Right lobe of liver (tissue), 6 donors: Measurements from ENCODE around the gene DNAL4. TPM values are rescaled to one million over a fixed set of nuclear protein-coding genes. Genes with fewer than 3 reads are reported as not detected.

Experiments used
- ATAC-seq, 4 donors: fragments of 200-7000 bp; cut with Tn5 transposase; one replicate each; pipeline ENCODE4 v1.9.1; 2020; ENCODE audit warnings: mild to moderate bottlenecking in 4 of 4, moderate library complexity in 4 of 4
- DNase-seq, 3 donors: peaks; one replicate each; pipeline ENCODE4 v3.0.0-alpha.2; 2020
- H3K27ac ChIP-seq, 3 donors: fragments of 200-600 bp; one replicate each; pipeline ENCODE4 v1.8.0; 2022
- H3K27me3 ChIP-seq, 2 donors: fragments of 200-600 bp; one replicate each; pipeline ENCODE4 v1.8.0; 2022
- H3K36me3 ChIP-seq, 4 donors: fragments of 200-600 bp; sonication (generic) in 1 of 4; one replicate each; pipeline versions ENCODE4 v1.5.1 to v1.8.0; 2017 to 2022; ENCODE audit warnings: control low read depth in 1 of 4
- H3K4me1 ChIP-seq, 4 donors: fragments of 200-600 bp; sonication (generic) in 1 of 4; one replicate each; pipeline versions ENCODE4 v1.5.1 to v1.8.0; 2017 to 2022; ENCODE audit warnings: control low read depth in 1 of 4
- H3K4me3 ChIP-seq, 3 donors: fragments of 200-600 bp; one replicate each; pipeline ENCODE4 v1.8.0; 2022
- H3K9me3 ChIP-seq, 4 donors: fragments of 200-600 bp; sonication (generic) in 1 of 4; one replicate each; pipeline versions ENCODE4 v1.5.1 to v1.8.0; 2017 to 2022; ENCODE audit warnings: control low read depth in 1 of 4
- CTCF ChIP-seq, 4 donors: fragments of 200-600 bp in 3 of 4; fragments of 450-650 bp in 1 of 4; IDR thresholded peaks; one replicate each; pipeline versions ENCODE4 v1.5.1 to v1.8.0; 2016 to 2022; ENCODE audit warnings: antibody characterized with exemption in 4 of 4, mild to moderate bottlenecking in 2 of 4
- POLR2A ChIP-seq: fragments of 450-650 bp; IDR thresholded peaks from one replicate; pipeline ENCODE4 v1.6.1; 2017; ENCODE audit warnings: antibody characterized with exemption, mild to moderate bottlenecking
- WGBS: methylation state at CpG from one replicate; pipeline ENCODE4 v1.1.6; 2018; ENCODE audit warnings: low coverage, low lambda C conversion rate; ENCODE audit not compliant: insufficient coverage; ENCODE audit errors: missing lambda C conversion rate; 5-methylcytosine and 5-hydroxymethylcytosine counted together
- intact Hi-C, 2 donors: fragments of 100-400 bp; cut with DNase I; formaldehyde crosslinking; loops; one replicate each; pipeline versions ENCODE4 v1.11.2 to v1.14.1; 2022
- small RNA-seq, 2 experiments: library from RNA; depleted of rRNA; stranded (forward); fragments of <200 nt; gene quantifications; one replicate each; pipeline ENCODE3, GENCODE V24; 2016
- total RNA-seq, 6 experiments: library from RNA; depleted of rRNA in 2 of 6; stranded (reverse); fragments of >200 nt in 2 of 6; fragmentation: NEBNext Ultra II Directional in 3 of 6; extraction: Animal tissue kit (Norgen Biotek cat#: 25700) in 3 of 6; gene quantifications; one replicate each; pipeline versions ENCODE4 v1.1.0 to v1.2.4, GENCODE V29; 2016 to 2023
- donor health status: DM: no; HTN: yes; CAD: no.
- donor health status: DM: no; HTN: no; CAD: no.
- donor health status: DM: no; HTN: no; CAD: no.
- donor health status: DM: no; HTN: yes; CAD: no.
- donor health status: DM: no; HTN: yes; CAD: no.

Gene DNAL4
- total RNA-seq, 6 experiments from 2014 or later, result 2.0 to 6.2 (median 5.1) TPM

- Histone ChIP-seq H3K4me1 (peaks cover 0 to 38% (median 17%) of the 10 kb centered on the region in 4 donors), H3K9me3 (no peaks in the 10 kb centered on the region), H3K36me3 (peaks cover 9 to 56% (median 23%) of the 10 kb centered on the region in 4 donors), H3K4me3 (no peak overlapping the region), H3K27me3 (no peaks in the 10 kb centered on the region), H3K27ac (no peak overlapping the region)
- intact Hi-C loops, result no loop called here
- WGBS, result 100% methylated on average over 1 of the region's 6 CpGs
- ATAC-seq, result no peak
- peak in 1 of 3 donors; percentile 46 for DNase-seq
- TF ChIP-seq POLR2A, result no peak
- TF ChIP-seq CTCF (IDR thresholded peaks at IDR 0.05), result no peak
Observed at GRCh38 chr22:38729946-38730345, 64.0 kb downstream of the DNAL4 start.

GRCh38 chr22:38728871-38729796, 64.8 kb downstream of the DNAL4 start:
- H3K9me3 ChIP-seq, result no peaks in the 10 kb centered on the region
- H3K36me3 ChIP-seq, result peaks cover 9 to 65% (median 25%) of the 10 kb centered on the region in 4 donors
- no peak for ATAC-seq
- WGBS, result 88% methylated on average over 8 of the region's 18 CpGs
- TF ChIP-seq CTCF (IDR thresholded peaks at IDR 0.05) (no peak), POLR2A (no peak)
- no peaks in the 10 kb centered on the region for H3K27me3 ChIP-seq
- no peak overlapping the region for H3K27ac ChIP-seq
- intact Hi-C loops, result no loop called here
- peaks cover 0 to 30% (median 13%) of the 10 kb centered on the region in 4 donors for H3K4me1 ChIP-seq
- no peak overlapping the region for H3K4me3 ChIP-seq
- peak in 1 of 3 donors; percentile 30 for DNase-seq

Small RNAs within 50 kb of the gene (small RNA-seq; reads per million reads assigned to genes)
- 0 reads per million in 2 experiments for gene AL021707.8

Other genes with a start within 250 kb of the DNAL4 start
- under 1 TPM in 1 of 6 experiments, not detected in 5; 0.55 TPM for gene DMC1, start 224.0 kb downstream of the DNAL4 start, total RNA-seq
- under 1 TPM in 4 of 6 experiments, not detected in 2; 0.02 to 0.20 (median 0.16) TPM for gene FAM227A, start 137.8 kb downstream of the DNAL4 start, total RNA-seq
- 10 to 100 TPM in 4 of 6 experiments, 1 to 10 TPM in 2; 6.1 to 14.4 (median 11.6) TPM for gene CBY1, start 137.5 kb downstream of the DNAL4 start, total RNA-seq
- 10 to 100 TPM; 23.2 to 36.8 (median 32.4) TPM for gene TOMM22, start 112.2 kb downstream of the DNAL4 start, total RNA-seq
- 10 to 100 TPM; 13.0 to 32.2 (median 21.7) TPM for gene JOSD1, start 93.2 kb downstream of the DNAL4 start, total RNA-seq
- gene GTPBP1, start 88.2 kb downstream of the DNAL4 start, total RNA-seq, result 10 to 100 TPM; 13.4 to 21.6 (median 16.7) TPM
- gene SUN2, start 38.1 kb downstream of the DNAL4 start, total RNA-seq, result 100 to 1,000 TPM; 104 to 174 (median 144) TPM
- gene NPTXR, start 49.9 kb upstream of the DNAL4 start, total RNA-seq, result under 1 TPM; 0.18 to 0.68 (median 0.28) TPM
- 10 to 100 TPM in 4 of 6 experiments, 1 to 10 TPM in 2; 7.8 to 22.5 (median 12.1) TPM for gene CBX6, start 78.1 kb upstream of the DNAL4 start, total RNA-seq
- 1 to 10 TPM in 3 of 6 experiments, under 1 TPM in 3; 0.73 to 2.8 (median 1.1) TPM for gene APOBEC3A, start 163.5 kb upstream of the DNAL4 start, total RNA-seq
- gene APOBEC3B, start 188.2 kb upstream of the DNAL4 start, total RNA-seq, result 1 to 10 TPM in 4 of 6 experiments, under 1 TPM in 2; 0.61 to 1.6 (median 1.1) TPM
- 1 to 10 TPM; 1.0 to 3.8 (median 2.1) TPM for gene APOBEC3C, start 220.1 kb upstream of the DNAL4 start, total RNA-seq
- gene APOBEC3D, start 227.0 kb upstream of the DNAL4 start, total RNA-seq, result 1 to 10 TPM in 1 of 6 experiments, under 1 TPM in 5; 0.35 to 1.0 (median 0.61) TPM
- gene APOBEC3F, start 246.7 kb upstream of the DNAL4 start, total RNA-seq, result 1 to 10 TPM; 2.0 to 6.6 (median 4.5) TPM